T1000 (cell line): ENCODE results near the gene CLGN.

Experiments used
- DNase-seq: peaks from one replicate; lab custom pipeline; 2025; ENCODE audit warnings: mixed read lengths; lab: John Stamatoyannopoulos, UW

The CLGN gene

DNA sequence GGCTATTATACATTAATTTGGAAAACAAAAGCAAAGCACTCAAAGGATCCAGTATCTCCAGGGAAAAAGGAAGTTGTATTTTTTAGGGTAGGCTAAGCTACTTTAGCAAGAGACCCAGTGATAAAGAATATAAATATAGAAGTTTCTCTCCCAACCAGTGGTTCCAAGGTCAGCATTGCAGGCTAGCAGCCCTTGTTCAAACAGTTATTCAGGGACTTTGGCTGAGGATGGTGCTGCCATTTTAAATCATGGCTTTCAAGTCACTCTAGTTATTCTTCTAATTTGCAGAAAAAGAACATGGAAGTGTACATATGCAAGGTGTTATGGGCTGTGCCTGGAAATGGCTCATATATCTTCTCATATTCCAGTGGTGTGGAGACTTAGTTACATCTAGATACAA, 44.7 kb downstream of the CLGN start:
- DNase-seq = no peak

DNA sequence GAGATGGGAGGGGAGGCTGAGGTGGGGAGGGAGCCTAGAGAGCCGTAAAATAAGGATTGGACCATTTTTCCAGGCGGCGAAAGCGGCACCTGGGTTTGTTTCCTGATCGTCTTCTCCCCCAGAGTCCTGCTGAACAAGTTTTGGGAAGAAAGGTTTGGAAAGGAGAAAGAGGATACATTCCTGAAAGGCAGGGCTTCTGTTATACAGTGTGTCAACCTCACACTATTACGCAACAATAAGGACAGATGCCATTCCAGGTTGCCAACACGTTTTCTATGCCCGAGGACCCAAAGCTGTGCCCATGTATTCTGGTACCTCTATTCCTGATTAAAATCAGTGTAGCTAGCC, 53.3 kb downstream of the CLGN start:
- no peak for DNase-seq

DNA sequence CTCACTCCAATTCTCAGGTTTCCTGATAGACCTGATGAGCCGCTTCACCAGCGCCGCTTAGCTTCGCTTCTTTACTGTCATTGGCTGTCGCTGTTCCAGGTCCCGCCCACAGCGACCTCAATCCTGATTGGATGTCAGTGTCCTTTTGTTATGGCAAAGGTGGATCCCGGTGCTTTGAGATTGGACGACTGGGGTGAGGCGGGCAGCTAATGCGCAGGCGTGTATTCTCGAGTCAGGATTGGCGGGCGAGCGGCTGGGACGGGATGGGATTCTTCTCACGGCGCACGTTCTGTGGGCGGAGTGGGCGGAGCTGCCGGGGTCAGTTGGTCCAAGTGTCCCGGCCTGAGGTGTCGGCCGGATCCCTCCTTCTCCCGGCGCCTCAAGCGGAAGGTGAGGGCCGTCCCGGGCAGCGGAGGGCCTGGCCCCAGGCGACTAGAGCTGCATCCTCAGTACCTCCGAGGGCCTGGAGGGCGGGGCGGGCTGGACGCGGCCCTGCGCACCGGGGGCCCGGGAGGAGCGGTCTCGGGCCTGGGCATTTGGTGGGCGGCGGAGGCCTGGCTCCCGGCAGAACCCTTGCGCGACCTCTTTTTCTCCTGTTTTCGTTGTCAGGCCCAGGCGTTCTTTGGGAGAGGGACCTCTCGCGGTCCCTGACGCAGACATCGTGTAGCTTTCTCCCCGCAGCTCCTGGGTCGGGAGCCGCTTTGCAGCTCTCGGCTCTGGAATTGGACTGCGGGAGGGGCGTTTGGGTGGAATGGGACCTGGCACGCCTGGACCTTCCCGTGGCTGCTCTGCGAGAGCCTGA, 53.9 kb downstream of the CLGN start, which contains the start of gene SCOC:
SCOC (plus strand) TSS at position 319 of the 802 bp plus-strand sequence. CDS start 5,525 bp downstream, outside the sequence.
- peak; percentile 95 for DNase-seq

DNA sequence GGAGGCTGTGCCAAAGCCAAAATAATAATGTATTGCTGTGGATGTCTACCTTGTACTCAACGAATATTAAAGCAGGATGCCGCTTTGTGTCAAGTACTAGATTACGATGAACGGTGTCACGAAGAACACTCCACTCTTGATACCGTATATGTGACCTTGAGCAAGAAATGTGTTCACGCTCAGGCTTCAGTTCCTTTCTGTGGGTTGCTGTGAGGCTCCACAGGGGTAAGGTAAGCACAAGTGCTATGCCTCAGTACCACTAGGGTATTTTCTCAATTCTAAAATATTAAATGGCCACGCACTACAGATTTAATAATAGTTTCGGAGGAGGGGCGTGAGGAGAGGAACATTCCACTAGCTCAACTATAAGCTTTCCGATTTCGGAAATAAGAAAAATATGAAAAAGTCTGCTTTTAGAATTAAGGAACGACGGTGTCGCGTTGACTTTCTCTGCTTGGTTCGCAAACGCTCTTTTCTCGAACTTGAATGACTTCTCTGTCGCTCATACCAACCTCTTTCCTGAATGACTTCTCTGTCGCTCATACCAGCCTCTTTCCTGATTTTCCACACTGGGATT, 54.6 kb downstream of the CLGN start:
- no peak for DNase-seq

DNA sequence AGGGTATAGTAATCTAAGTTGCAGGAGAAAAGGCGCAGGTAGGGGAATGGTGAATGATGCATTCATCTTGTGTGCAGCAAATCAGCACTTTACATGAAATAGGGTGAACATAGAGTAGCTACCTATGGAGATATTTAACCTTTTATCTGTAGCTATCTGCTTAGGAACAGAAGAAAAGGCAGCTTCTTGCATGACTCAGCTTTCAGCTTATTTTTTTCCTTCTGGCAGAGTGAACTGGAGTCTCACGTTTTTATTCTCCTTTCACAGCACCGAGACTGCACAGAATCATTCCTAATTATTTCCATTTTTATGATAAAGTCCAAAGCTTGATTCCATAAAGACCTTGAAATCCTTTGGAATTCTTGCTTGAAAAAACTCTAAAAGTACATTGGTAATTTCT, 58.8 kb downstream of the CLGN start:
- no peak for DNase-seq

DNA sequence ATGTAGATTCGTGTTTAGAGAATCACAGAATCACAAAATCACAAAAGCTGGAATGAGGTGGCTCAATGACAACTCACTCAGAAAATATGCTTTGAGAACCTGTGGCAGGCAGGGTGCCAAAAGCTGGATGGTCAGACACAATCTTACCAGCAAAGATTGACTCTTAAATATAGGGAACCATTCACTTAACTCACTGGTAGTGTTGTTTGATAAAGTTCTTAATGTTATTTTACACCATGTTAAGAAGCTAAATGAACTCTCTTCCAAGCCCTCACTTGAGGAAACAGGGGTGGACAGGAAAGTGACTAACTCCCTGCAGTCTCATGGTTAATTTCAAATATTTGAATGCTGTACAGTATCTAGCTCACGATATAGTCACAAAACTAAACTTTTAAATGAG, 59.7 kb downstream of the CLGN start:
- DNase-seq = no peak

DNA sequence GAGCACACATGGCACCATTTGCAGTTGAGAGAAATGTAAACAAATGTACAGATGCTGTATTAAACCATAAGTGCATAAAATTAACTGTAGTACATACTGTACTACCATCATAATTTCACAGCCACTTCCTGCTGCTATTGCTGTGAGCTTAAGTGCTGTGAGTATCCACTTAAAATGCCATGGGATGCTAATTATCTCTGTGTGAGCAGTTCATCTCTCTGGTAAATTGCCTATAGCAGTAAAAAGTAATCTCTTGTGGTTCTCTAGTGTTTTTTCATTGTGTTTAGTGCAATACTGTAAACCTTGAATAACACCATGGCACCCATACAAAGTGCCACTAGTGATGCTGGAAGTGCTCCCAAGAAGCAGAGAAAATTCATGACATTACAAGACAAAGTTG, 63.9 kb downstream of the CLGN start:
- DNase-seq = no peak

DNA sequence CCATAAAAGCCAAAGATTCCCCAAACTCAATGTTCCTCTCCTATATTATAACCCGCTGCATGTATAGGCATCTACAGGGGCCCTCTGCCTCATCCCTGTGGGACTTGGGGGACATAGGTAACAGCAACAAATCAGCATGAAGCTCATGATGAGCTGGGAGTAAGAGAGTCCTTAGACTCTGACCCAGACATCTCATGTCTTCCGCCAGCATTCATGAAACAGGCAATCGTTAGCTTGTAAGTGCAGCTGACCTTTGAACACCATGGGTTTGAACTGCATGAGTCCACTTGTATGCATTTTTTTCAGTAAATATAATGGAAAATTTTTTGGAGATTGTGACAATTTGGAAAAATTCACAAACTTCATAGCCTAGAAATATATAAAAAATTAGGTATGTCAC, 64.4 kb downstream of the CLGN start:
- DNase-seq = no peak

DNA sequence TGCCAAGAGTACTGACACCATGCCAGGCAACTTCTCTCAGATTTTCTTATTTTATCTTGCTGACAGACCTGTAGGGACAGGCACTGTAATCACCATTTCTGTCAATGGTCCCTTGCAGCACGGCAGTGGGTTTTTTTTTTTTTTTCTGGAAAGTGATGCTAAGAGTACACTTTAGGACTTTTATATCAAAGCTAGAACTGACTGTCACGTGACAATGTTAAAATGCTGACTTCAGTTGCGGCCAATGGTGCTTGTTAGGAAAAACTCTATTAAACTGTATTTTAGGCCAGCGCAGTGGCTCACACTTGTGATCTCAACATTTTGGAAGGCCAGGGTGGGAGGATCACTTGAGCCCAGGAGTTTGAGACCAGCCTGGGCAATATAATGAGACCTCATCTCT, 66.3 kb downstream of the CLGN start:
- no peak for DNase-seq

DNA sequence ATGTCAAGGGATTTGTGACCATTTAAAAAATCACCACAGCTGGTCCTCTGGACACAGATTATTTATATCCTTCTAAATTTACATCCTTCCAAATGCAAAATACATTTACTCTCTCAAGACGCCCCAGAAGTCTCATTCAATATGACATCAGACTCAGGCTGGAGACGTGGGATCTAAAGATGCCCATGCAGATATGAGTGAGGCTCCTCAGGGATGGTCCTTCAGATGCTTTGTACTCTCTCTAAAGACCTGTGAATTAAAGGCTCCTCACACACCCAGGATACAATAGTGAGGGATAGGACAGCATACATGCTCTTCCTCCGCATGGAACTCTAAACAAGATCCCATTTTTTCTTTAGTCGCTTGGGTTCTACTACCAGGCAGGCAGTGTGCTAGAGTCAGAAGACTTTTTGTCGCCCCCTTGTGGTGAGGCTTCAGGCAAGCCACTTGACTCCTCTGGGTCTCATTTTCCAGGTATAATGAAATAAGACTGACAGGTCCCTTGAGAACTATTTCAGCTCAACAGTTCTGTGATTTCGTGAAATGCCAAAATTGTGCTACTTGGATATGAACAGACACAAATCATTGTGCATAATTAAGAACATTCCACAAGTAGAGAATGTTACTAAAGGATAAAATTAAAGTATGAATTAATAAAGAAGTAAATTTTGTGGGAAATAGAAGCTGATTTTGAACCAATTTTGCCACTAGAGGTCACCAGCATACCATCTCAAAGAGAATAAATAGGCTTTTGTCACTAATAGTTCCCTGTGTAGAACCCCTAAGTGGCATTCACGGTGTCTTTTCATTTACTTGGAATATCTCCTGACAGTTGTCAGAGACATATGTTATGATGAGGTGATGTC, 67.7 kb downstream of the CLGN start:
- DNase-seq = peak; percentile 29

DNA sequence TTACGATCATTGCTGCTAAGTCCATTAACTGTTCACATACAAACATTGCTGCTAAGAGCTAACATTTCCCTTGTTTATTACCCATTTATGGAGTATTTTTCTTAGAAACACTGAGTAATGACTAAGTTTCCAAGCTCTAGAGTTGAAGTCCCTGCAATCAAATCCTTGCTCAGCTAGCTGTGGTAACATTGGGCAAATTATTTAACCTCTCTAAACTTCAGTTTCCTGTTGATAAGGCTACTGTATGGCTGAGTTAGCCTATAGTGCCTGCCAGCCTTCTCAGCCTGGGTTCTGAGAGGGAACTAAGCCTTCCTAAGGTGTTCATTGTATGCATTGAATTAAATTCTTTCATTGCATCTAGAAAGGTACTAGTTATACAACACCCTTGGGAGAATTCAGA, 69.2 kb downstream of the CLGN start:
- DNase-seq = no peak

DNA sequence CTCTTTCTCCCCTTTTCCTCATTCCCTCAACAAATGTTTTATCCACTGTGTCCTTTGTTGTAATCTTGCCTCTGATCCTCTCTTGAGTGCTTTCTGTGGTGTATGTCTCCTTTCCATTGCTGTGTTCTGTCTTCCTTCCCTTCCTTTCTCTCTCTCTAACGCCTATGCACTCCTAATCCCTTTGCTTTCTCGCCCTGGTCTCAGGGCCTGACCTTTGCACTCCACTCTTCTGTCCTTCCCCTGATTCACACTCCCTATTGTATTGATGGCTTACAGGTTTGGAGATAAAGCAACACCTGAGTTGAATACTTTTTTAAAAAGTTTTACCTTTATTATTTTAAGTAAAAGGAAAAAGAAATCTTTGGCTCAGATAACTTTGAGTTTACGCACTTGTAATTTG, 69.6 kb downstream of the CLGN start:
- DNase-seq = no peak

DNA sequence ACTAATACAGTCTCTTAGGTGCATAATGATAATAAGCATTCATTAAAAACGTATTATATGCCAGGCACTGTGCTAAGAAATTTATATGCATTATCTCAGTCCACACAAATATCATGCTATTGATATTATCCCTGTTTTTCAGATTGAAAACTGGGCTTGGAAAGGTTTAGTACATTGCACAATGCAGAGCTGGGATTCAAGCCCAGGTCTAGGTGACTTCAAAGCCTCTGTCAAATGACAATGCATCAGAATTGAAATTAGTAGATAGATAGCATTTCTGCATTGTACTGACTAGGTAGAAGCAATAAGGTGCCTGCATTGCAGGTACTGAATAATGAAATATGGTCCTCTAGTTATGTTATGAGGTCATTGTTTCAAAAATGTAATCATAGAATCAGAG, 72.2 kb downstream of the CLGN start:
- no peak for DNase-seq

DNA sequence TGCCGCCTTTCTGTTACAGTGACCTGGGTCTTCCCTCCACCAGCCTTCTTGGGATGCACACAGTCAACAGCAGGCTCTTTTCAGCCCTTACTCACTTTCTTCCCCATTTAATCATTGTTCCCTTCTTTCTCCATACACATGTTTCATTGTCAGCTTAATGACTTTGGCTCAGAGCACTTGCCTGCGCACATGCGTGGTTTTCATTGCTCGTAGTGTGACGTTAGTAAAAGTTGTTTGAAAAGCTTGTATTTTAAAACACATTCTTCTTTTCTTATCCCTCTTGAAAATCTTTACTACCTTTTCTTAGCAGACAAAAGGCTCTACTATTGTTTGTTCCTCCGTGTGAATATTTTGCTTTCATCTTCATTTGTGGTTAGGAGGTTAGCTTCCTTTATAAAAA, 73.7 kb downstream of the CLGN start:
- DNase-seq = no peak

DNA sequence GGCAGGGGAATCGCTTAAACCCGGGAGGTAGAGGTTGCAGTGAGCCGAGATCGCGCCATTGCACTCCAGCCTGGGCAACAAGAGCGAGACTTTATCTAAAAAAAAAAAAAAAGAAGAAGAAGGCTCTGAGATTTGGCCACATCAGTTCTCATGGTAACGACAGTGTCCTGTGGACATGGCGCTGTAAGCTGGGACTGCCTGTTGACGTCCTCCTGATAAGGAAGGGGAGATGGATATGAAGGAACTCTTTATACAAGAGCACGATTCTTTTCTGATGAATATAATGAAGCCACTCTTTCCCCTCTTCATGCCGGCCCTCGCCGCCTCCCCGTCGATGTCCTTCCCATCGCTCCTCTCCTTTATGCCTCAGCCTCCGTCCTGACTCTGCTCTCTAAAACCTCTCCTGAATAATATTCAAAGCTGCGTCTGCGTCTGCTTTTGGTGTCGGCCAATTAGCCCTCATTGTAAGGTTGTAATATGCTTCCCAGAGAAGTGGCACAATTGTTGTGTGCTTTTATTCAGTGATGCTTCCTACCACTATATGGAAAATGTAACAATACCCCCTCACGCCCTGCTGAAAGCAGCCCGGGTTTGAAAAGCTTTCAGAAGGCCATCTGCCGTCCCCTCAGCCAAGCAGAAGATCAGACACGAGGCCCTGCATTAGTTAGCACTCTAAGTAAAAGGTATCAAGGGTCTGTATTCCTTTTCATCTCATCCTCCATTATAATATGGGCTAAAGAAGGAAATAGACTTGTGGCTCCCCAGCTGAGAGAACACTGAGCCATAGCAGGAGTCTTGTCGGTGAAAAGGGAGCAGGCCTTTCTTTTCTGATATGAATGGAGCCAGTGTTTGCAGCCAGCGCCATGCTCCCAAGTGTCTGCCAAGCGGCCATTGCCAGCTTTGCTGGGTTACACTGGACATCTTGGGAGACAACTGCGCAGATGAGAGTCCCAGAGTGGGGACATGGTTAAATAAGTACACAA, 76.1 kb downstream of the CLGN start:
- no peak for DNase-seq

DNA sequence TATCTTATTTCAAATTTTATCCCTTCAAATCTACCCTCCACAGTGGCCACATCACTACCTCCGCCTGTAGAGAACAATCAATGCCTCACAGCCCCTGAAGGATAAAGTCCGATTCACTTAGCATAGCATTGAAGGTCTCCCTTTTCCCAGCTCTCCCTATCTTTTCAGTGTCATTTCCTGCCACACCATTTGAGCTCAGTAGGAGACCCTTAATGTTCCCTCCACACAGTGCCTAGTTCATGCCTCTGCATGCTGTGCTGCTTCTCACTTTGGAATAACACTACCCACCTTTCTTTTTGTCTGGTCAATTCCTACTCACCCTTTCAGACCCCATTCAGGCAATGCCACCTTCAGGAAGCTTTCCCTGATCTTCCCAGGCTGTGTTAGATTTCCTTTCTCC, 77.6 kb downstream of the CLGN start:
- no peak for DNase-seq

DNA sequence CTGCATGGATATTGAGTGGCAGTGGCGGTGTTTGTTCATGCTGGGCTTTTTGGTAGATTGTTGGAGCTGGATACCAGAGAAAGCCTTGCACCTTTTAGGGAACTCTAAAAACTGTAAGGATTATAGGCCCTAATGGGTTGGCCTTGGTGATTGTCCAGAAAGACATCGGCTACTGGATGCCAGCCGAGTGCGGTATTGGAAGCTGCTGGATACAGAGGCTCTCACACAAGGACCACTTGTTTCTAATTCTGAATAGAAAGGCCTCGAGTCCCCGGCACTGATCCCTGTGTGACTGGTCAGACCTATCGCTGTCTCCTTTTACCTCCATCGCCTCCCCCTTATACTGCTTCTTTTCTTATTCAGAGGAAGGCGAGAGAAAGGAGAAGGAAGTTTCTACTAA, 81.3 kb downstream of the CLGN start:
- no peak for DNase-seq

DNA sequence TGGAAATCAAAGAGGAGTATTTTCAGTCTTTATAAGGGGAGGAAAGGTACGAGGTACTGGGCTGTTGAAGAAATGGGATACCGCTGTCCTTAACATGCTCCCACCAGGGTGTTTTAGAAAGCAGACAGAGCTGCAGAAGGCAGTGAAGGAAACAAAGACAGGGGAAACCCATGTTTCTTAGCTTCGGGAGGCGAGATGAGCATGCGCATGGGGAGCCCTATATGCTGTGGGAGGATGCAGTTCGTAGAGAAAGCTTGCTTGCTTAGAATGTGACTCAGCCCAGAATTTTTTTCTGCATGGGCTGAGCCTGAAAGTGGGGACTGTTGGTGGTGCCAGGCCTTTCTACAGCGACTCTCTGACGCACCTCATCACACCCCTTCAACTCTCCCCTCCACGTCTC, 82.8 kb downstream of the CLGN start:
- no peak for DNase-seq

DNA sequence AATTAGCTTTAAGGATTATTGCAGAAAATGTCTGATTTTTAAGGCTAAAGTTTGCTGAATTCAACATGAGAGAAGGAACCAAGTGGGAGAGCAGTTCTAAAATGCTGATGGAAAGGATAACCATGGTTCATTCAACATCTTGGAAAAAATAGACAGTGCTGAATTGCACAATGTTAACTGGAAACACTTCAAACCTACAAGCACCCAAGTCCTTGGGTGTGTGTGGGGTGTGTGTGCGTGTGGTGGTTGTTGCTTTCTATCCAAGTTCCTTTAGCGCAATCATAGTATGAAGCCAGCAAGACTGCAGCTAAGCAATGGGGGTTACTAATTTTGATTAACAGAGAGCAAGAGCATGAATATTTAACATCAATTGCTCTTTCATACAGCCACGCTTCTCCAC, 83.3 kb downstream of the CLGN start:
- DNase-seq = no peak

DNA sequence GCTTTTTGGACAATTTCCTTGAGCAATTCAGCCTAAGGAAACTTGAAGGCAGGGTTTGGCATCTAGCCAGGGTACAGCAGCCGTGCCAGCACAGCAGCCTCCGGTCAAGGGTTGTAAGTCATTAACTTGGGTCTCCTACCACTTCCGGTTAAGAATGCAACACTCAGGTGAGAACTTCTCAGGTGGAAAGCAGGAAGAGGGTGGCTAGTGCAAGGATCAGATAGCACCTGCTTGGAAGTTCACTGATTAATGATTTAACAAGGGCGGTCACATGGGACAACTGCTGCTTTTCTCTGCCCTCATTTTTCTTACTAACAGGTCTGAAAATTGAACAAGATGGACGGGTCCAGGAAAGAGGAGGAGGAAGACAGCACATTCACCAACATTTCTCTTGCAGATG, 84.1 kb downstream of the CLGN start:
- DNase-seq = no peak

DNA sequence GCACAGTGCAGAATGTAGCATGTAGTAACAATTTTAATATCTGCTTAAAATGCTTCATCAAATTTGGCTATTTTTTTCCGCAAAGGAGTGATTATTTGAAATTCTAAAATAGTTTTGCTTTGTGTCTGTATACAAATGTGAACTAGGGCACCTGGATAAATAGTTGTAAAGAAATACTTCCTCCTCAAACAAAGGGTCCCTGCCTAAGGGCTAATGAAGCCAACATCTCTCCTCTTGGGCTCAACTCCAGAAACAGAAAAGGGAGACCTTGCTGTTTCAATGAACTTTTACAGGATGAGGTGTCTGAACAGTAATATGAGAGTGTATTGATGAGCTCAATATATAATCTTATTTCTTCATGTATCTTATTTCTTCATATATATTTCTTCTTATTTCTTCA, 84.8 kb downstream of the CLGN start:
- no peak for DNase-seq
